GM23338 (cell line): ENCODE data around the gene ZNF23. TPM values are rescaled to one million over a fixed set of nuclear protein-coding genes. Genes with fewer than 3 reads are reported as not detected.

ENCODE experiments used
- ATAC-seq: fragments of 200-7000 bp; cut with Tn5 transposase; 3 replicates; pipeline ENCODE4 v1.9.1; 2020
- DNase-seq: peaks from one replicate; pipeline ENCODE4 v3.0.0-alpha.2; 2015; ENCODE audit warnings: low spot score
- H2AFZ ChIP-seq: fragments of 200-600 bp; sonication (generic); 2 replicates; pipeline ENCODE4 v1.8.0; 2016; ENCODE audit warnings: antibody characterized with exemption, mild to moderate bottlenecking, moderate library complexity
- H3F3A ChIP-seq: fragments of 200-600 bp; sonication (generic); replicated peaks from 2 replicates; pipeline ENCODE4 v1.8.0; 2017; ENCODE audit warnings: antibody characterized with exemption, mixed run types, low read depth
- H3K27ac ChIP-seq: fragments of 200-600 bp; sonication (generic); 2 replicates; pipeline ENCODE4 v1.6.1; 2016; ENCODE audit warnings: low read depth
- H3K27me3 ChIP-seq: fragments of 200-600 bp; sonication (generic); 2 replicates; pipeline ENCODE4 v1.8.0; 2016; ENCODE audit warnings: mild to moderate bottlenecking, mixed run types, moderate library complexity; ENCODE audit not compliant: insufficient read depth
- H3K36me3 ChIP-seq: fragments of 200-600 bp; sonication (generic); 2 replicates; pipeline ENCODE4 v1.8.0; 2016; ENCODE audit warnings: mild to moderate bottlenecking; ENCODE audit not compliant: insufficient read depth
- H3K4me1 ChIP-seq: fragments of 200-600 bp; sonication (generic); 2 replicates; pipeline ENCODE4 v1.8.0; 2016; ENCODE audit warnings: mild to moderate bottlenecking, moderate library complexity; ENCODE audit not compliant: insufficient read depth
- H3K4me2 ChIP-seq: fragments of 200-600 bp; sonication (generic); 2 replicates; pipeline ENCODE4 v1.7.1; 2017; ENCODE audit warnings: mixed run types
- H3K4me3 ChIP-seq: fragments of 200-600 bp; sonication (generic); 2 replicates; pipeline ENCODE4 v1.6.1; 2016; ENCODE audit warnings: mixed run types
- H3K79me2 ChIP-seq: fragments of 200-600 bp; sonication (generic); replicated peaks from 2 replicates; pipeline ENCODE4 v1.8.0; 2017; ENCODE audit warnings: mild to moderate bottlenecking; ENCODE audit not compliant: insufficient read depth
- H3K9me2 ChIP-seq: fragments of 200-600 bp; sonication (generic); 2 replicates; pipeline ENCODE4 v1.8.0; 2017; ENCODE audit not compliant: insufficient read depth
- H4K20me1 ChIP-seq: fragments of 200-600 bp; sonication (generic); replicated peaks from 2 replicates; pipeline ENCODE4 v1.8.0; 2017; ENCODE audit warnings: mild to moderate bottlenecking; ENCODE audit not compliant: insufficient read depth
- H3K27ac Mint-ChIP-seq: 2 replicates; pipeline ENCODE4 v1.8.0; 2020; ENCODE audit warnings: inconsistent platforms, mild to moderate bottlenecking, moderate library complexity, mixed read lengths
- H3K27me3 Mint-ChIP-seq: 3 replicates; pipeline ENCODE4 v1.8.0; 2022; ENCODE audit warnings: low read depth, mild to moderate bottlenecking, moderate library complexity, mixed read lengths, inconsistent platforms; ENCODE audit not compliant: insufficient read depth, poor library complexity
- H3K36me3 Mint-ChIP-seq: 3 replicates; pipeline ENCODE4 v1.8.0; 2021; ENCODE audit warnings: low read depth, mild to moderate bottlenecking, inconsistent platforms, moderate library complexity, mixed read lengths
- H3K4me1 Mint-ChIP-seq: 3 replicates; pipeline ENCODE4 v1.8.0; 2020; ENCODE audit warnings: mild to moderate bottlenecking, inconsistent platforms, mixed read lengths
- H3K4me3 Mint-ChIP-seq: 3 replicates; pipeline ENCODE4 v1.8.0; 2021; ENCODE audit warnings: moderate library complexity, mild to moderate bottlenecking, inconsistent platforms, mixed read lengths
- H3K9me3 Mint-ChIP-seq: 3 replicates; pipeline ENCODE4 v1.8.0; 2020; ENCODE audit warnings: moderate library complexity, mild to moderate bottlenecking, inconsistent platforms, mixed read lengths
- CTCF ChIP-seq, 2 experiments: fragments of 200-600 bp in 1 of 2; sonication (generic) in 1 of 2; conservative IDR thresholded peaks; 2 replicates each; pipeline versions ENCODE4 v1.5.1 to v1.6.1; 2016 to 2017; ENCODE audit warnings: antibody characterized with exemption in 2 of 2, low read depth in 2 of 2, mild to moderate bottlenecking in 2 of 2, moderate library complexity in 1 of 2
- NANOG ChIP-seq: IDR thresholded peaks from 2 replicates; pipeline ENCODE4 v1.6.1; 2016; ENCODE audit warnings: antibody characterized with exemption, borderline replicate concordance
- ZNF331 ChIP-seq: fragments of 250-450 bp; sonication (Bioruptor Pico); IDR thresholded peaks from 2 replicates; pipeline ENCODE4 v1.5.0; 2020; ENCODE audit warnings: low read depth, mild to moderate bottlenecking, moderate library complexity
- ZNF462 ChIP-seq: fragments of 250-450 bp; sonication (Bioruptor Pico); IDR thresholded peaks from 2 replicates; pipeline ENCODE4 v1.5.0; 2020; ENCODE audit warnings: mild to moderate bottlenecking, moderate library complexity
- polyA plus RNA-seq: library from polyadenylated mRNA; unstranded; fragments of >200 nt; fragmentation: Nextera tagmentation; extraction: Ambion mirVana; gene quantifications from 2 replicates; pipeline ENCODE4 v1.2.1, GENCODE V29; 2016
- total RNA-seq: library from RNA; depleted of rRNA; stranded (reverse); fragments of >200 nt; shearing (Covaris generic); gene quantifications from 2 replicates; pipeline ENCODE4 v1.2.3, GENCODE V29; 2014

ZNF23 gene
- total and polyA plus RNA-seq, 2 experiments from 2014 or later: 8.4 to 8.8 TPM

GRCh38 chr16:71499775-71500364 is 37.8 kb upstream of the ZNF23 start:
- H3K27me3 ChIP-seq: no peaks in the 10 kb centered on the region
- Mint-ChIP-seq H3K4me3 (no peak overlapping the region), H3K36me3 (no peaks in the 10 kb centered on the region), H3K27ac (no peak overlapping the region), H3K9me3 (peaks cover 5% of the 10 kb centered on the region; the same call in 2 of the 3 replicates), H3K27me3 (peaks cover 5% of the 10 kb centered on the region), H3K4me1 (no peaks in the 10 kb centered on the region; the same call in 1 of the 3 replicates)
- H3K9me2 ChIP-seq: no peaks in the 10 kb centered on the region; the same call in 1 of the 2 replicates
- no peak for TF ChIP-seq NANOG
- no peak for TF ChIP-seq ZNF331 (CRISPR knock-in tag)
- no peak for TF ChIP-seq ZNF462
- TF ChIP-seq CTCF (conservative IDR thresholded peaks at IDR 0.05; ENCODE audit: low read depth in 2 of 2): peak; percentile 79 to 86
- no peaks in the 10 kb centered on the region for H3K36me3 ChIP-seq
- H3K27ac ChIP-seq: no peak overlapping the region
- H3K4me3 ChIP-seq: no peak overlapping the region
- H3F3A ChIP-seq: no peaks in the 10 kb centered on the region
- no peak overlapping the region for H3K4me2 ChIP-seq
- H3K79me2 ChIP-seq: no peaks in the 10 kb centered on the region
- ATAC-seq (peak; percentile 90), DNase-seq (peak; percentile 79)
- no peaks in the 10 kb centered on the region for H4K20me1 ChIP-seq
- no peaks in the 10 kb centered on the region for H3K4me1 ChIP-seq
- no peak overlapping the region for H2AFZ ChIP-seq
